GM18858 (cell line): ENCODE results near the gene ENOSF1.

Experiments used
- ATAC-seq: cut with Tn5 transposase; IDR thresholded peaks from one replicate; pipeline ENCODE4 v1.9.1; 2021; ENCODE audit not compliant: unreplicated experiment

ENOSF1 gene

DNA sequence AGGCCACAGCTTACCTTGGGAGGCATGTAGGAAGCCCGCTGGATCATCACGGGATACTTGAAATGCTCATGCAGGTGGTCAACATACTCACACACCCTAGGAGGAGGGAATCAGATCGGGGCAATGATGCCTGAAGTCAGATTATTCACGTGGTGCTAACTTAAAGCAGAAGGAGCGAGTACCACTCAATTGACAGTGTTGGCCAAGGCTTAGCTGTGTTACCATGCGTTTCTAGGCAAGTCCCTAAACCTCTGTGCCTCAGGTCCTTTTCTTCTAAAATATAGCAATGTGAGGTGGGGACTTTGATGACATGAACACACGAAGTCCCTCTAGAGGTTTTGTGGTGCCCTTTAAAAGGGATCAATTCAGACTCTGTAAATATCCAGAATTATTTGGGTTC is 37.1 kb downstream of the ENOSF1 start:
- ATAC-seq = no peak

DNA sequence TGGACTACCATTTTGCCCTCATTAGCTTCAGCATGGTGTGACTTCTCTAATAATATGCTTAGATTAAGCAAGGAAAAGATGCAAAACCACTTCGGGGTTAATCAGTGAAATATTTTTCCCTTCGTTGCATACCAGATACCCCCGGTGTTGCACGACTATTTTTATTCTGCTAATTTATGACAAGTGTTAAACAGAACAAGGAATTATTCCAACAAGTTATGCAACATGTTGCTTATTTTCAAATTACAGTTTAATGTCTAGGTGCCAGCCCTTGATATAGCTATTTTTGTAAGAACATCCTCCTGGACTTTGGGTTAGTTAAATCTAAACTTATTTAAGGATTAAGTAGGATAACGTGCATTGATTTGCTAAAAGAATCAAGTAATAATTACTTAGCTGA is 38.7 kb downstream of the ENOSF1 start:
- ATAC-seq = no peak

DNA sequence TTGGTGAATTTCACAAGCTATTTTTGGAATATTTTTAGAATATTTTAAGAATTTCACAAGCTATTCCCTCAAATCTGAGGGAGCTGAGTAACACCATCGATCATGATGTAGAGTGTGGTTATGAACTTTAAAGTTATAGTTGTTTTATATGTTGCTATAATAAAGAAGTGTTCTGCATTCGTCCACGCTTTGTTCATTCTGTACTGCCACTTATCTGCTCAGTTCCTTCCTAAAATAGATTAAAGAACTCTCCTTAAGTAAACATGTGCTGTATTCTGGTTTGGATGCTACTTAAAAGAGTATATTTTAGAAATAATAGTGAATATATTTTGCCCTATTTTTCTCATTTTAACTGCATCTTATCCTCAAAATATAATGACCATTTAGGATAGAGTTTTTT is 39.1 kb downstream of the ENOSF1 start:
- no peak for ATAC-seq

DNA sequence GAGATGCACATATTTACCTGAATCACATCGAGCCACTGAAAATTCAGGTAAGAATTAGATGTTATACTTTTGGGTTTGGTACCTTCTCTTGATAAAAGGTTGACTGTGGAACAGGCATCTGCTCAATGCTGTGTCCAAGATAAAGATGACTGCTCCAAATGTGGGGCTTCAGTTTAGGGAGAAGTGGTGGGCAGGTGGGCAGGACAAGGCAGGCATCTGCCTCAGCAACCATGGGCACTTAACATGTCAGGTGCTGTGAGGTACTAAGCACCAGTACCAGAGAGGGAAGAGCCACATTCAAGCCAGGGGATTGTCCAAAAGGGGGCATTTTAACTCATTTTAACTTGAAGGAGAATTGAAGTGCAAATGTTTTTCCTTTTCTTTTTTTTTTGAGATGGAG is 41.0 kb downstream of the ENOSF1 start:
- ATAC-seq = no peak

DNA sequence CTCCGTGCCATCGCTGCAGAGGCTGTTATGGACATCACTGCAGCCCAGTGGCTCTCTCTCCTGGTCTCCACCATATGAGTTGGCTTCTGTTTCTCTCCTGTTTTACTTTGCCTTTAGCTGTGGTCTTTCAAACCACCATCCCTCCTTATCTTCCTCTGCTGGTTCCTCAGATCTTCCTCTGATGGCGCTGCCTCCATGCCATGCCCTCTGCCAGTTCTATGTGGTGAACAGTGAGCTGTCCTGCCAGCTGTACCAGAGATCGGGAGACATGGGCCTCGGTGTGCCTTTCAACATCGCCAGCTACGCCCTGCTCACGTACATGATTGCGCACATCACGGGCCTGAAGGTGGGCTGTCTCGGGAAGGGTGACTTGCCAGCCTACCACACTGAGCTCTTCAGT is 41.9 kb downstream of the ENOSF1 start:
- no peak for ATAC-seq

DNA sequence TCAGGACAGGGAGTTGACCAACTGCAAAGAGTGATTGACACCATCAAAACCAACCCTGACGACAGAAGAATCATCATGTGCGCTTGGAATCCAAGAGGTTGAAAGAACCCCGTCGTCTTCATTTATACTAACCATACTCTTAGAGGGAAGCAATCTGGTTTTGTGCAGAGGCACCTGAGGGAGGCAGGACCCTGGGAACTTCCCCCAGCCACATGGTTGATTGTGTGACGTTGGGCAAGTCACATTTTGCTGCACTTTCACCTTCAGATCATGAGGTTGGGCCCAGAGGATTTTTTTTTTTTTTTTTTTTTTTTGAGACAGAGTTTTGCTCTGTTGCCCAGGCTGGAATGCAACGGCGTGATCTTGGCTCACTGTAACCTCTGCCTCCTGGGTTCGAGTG is 43.4 kb downstream of the ENOSF1 start:
- no peak for ATAC-seq

DNA sequence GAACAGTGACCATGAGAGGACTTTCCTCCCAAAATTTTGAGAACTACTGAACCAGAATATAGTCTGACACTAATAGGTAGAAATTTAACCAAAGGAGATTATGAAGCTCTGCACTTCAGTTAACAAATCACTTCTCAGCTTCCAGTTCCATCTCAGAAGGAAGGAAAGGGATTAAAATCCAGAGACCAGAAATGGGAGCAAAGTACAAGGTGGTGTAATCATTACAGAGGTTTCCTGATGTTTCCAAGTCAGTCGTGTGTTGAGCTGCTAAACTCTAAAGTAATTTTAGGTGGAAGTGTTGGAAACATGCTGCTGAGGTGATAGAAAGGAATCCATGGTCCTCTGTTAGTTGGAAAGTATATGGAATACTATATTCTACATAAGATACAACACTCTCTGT is 44.2 kb downstream of the ENOSF1 start:
- no peak for ATAC-seq

DNA sequence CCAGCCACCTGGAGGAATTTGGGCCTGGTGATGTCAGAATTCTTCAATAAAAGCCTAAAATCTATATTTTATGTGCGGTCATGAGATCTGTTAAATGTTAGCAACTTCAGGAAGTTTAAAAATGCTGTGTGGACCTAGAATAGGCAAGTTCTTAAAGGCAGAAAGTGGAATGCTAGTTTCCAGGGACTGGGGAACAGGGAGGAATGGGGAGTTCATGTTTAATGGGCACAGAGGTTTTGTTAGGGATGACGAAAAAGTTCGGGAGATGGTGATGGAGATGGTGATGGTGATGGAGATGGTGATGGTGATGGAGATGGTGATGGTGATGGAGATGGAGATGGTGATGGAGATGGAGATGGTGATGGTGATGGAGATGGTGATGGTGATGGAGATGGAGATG is 45.8 kb downstream of the ENOSF1 start:
- no peak for ATAC-seq

DNA sequence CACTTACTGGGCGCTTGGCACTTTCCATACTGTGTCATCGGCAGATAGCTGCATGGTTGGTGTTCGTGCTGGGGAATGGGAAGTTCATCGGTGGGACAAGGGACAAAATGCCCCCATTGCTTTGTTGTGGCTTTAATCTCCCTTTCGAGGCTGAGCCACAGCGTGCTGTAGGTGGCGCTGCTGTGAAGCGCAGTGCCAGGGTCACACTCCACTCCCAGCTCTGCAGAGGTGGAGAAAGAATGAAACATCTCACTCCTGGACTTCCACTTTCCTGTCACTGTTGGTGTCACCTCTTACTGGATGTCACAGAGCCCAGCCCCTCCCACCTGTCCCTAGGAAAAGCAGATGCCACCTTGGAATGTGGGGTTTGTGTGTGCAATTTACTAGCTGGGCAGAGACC is 46.3 kb downstream of the ENOSF1 start:
- ATAC-seq = no peak

DNA sequence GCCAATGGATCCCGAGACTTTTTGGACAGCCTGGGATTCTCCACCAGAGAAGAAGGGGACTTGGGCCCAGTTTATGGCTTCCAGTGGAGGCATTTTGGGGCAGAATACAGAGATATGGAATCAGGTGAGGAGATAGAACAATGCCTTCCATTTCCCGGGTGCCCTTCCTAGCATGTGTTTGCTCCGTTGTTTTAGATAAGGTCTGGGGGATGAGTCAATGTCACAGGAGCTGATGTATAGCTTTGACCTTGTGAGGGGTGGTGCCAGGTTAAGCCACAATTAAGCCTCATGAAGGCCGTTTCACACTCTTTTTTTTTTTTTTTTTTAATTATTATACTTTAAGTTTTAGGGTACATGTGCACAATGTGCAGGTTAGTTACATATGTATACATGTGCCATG is 50.2 kb downstream of the ENOSF1 start:
- ATAC-seq = no peak

DNA sequence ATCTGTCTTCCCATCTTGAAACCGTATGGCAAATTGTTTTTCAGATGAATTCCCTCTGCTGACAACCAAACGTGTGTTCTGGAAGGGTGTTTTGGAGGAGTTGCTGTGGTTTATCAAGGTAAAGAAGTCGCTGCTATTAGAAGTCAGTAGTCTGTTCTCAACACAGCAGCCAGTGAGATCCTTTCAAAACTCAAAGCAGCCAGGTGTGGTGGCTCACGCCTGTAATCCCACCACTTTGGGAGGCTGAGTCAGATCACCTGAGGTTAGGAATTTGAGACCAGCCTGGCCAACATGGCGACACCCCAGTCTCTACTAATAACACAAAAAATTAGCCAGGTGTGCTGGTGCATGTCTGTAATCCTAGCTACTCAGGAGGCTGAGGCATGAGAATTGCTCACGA is 52.8 kb downstream of the ENOSF1 start:
- ATAC-seq = no peak

DNA sequence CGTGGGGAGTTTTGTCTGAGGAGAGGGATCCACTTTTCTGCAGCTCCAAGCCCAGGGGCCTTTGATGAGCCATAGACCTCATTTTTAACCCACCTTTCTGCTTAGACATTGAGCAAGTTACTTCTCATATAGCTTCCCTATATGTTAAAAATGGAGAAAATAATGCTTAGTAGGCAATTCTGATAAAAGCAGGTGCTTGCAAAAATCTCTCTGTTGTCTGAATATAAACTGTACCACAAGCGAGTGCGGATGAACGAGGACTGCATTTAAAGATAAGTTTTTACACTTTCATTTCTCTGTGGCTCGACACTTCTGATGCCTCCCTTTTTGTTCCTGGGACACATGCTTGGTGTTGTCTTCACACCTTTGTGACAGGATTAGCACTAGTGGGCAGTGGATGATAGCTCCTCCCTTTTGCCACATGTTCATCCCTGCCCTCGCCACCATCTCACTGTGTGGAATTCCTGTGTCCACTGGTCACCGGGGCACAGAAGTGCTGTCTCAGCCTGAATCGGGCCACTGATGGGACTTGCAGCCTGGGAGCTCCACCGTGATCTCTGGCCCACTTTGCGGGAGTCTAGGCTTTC is 53.4 kb downstream of the ENOSF1 start:
- no peak for ATAC-seq

DNA sequence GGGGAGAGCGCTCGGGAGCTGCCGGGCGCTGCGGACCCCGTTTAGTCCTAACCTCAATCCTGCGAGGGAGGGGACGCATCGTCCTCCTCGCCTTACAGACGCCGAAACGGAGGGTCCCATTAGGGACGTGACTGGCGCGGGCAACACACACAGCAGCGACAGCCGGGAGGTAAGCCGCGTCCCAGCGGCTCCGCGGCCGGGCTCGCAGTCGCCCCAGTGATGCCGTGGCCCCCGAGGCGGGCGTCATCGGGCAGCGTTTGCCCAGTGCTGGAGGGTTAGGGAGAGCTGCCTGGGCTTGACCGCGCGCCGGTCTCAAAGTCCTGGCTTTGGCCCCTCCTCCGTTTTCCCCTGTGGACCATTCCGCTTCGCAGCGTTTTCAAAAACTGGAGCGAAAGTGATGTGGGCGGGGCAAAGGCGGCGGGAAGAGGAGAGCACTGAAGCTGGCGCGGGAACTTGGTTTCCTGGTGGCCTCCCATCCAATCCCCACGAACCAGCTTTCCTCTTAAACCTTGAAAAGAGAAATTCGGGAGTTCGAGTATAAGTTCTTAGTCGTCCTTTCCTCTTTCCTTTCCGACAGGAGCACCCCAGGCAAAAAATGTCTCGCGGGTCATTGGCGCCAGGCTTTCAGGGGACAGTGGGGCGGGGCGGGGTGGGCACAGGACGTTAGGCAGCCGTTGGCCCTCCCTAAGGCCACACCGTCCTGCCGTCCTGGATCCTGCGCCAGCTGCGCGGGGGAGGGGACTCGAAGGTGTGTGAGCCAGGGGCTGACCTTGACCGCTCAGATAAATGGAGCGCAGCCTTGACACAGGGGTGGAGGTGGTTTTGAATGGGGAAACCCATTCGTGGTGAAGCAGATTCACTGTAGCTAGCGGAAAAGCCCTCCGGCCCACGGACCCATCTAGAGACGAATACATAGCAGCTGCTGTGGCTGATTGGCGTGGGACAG is 54.2 kb downstream of the ENOSF1 start:
- peak; percentile 53 for ATAC-seq

DNA sequence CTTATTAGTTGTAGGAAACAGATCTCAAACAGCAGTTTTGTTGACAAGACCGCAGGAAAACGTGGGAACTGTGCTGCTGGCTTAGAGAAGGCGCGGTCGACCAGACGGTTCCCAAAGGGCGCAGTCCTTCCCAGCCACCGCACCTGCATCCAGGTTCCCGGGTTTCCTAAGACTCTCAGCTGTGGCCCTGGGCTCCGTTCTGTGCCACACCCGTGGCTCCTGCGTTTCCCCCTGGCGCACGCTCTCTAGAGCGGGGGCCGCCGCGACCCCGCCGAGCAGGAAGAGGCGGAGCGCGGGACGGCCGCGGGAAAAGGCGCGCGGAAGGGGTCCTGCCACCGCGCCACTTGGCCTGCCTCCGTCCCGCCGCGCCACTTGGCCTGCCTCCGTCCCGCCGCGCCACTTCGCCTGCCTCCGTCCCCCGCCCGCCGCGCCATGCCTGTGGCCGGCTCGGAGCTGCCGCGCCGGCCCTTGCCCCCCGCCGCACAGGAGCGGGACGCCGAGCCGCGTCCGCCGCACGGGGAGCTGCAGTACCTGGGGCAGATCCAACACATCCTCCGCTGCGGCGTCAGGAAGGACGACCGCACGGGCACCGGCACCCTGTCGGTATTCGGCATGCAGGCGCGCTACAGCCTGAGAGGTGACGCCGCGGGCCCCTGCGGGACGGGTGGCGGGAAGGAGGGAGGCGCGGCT is 55.0 kb downstream of the ENOSF1 start, which contains the start of gene TYMS:
Gene TYMS, plus strand, starts transcription at position 343 of the 690 bp plus-strand sequence. Its CDS starts 90 bp downstream, at position 433.
- peak; percentile 32 for ATAC-seq

DNA sequence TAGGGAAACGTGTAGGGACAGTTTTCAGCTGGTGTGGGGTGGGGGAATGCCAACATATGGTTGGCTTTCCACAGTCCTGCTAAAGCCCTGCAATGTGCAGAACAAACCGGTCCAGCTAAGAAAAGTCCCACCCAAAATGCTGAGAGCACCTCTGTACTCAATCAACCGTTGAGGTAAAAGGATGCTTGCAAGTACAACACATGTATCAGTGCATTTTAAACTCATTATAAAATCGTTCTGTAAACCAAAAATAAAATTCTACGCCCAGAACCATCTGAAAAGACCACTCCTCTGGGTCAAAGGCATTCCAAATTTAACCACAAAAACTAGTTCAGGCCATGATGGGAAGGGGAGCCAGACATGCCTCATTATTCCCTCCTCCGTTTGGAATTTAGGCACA is 57.0 kb downstream of the ENOSF1 start:
- ATAC-seq = no peak

DNA sequence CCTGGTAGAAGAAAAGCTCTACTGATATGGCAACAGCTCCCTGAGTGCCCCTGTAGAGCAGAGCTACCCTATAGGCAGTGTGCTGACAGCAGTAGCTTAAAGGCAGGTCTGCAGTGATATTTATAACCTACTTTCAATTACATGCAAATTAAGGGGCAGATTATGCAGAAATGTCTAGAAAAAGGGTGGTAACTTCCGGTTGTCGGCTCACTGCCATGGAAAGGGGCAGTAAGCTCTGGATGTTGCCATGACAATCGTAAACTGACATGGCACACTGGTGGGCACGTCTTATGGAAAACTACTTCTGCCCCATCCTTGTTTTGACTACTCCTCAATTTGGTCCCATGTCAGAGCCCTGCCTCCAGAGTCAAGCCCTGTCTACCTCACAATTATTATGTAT is 57.8 kb downstream of the ENOSF1 start:
- no peak for ATAC-seq

DNA sequence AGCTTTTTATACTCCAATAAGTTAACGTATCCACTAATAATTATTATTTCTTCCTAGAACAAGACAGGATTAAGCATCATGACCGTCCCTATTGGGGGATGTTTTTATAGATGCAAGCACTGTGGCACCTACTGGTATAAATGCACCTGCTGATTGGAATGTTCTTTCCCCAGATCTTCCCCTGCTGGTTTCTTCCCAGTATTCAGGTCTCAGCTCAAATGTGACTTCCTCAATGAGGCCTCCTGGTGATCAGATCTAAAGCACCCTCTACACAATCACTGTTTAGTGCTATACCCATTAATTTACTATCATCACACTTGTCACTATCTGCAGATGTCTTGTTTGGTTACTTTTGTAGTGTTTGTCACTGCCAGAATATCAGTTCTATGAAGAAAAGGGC is 58.9 kb downstream of the ENOSF1 start:
- no peak for ATAC-seq

DNA sequence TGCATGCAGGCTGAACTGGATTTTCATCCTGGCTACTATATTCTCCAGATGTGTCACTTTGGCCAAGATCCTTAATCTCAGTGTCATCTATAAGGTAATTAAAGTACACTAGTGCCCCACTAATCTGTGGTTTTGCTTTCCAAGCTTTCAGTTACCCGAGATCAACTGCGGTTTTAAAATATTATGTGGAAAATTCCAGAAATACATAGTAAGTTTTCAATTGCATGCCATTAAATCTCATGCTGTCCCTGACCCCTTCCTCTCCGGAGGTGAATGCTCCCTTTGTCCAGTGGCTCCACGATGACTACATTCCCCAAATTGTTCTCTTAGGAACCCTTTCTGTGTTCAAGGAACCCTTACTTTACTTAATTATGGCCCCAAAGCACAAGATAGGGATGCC is 60.3 kb downstream of the ENOSF1 start:
- no peak for ATAC-seq

DNA sequence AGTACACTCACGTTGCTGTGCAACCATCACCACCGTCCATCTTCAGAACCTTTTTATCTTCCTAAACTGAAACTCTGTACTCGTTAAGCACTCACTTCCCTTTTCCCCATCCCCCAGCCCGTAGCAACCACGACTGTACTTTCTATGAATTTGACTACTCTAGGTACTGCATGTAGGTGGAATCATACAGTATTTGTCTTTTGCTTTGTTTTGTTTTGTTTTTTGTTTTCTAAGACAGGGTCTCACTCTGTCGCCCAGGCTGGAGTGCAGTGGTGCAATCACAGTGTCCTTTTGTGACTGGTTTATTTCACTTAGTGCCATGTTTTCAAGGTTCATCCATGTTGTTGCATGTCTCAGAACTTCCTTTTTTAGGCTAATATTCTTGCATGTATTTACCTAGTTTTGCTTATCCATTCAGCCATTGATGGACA is 62.0 kb downstream of the ENOSF1 start:
- peak; percentile 95 for ATAC-seq

DNA sequence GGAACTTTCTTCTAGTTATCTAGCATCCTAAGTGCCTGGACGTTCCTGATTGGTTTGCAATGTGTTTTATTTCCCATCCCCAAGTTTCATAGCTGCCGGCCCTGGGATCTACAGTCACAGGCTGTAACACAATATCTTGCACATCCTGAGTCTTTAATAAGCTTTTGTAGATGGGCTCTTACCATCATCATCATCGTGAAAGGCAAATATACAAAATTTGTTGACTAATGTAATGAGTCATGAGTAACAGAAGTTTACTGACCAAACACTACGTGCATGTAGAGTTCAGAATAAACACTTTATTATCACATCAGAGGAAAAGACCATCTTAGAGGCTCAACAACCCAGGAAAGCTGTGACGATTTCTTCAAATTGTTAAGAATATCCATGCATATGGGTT is 63.1 kb downstream of the ENOSF1 start:
- no peak for ATAC-seq

DNA sequence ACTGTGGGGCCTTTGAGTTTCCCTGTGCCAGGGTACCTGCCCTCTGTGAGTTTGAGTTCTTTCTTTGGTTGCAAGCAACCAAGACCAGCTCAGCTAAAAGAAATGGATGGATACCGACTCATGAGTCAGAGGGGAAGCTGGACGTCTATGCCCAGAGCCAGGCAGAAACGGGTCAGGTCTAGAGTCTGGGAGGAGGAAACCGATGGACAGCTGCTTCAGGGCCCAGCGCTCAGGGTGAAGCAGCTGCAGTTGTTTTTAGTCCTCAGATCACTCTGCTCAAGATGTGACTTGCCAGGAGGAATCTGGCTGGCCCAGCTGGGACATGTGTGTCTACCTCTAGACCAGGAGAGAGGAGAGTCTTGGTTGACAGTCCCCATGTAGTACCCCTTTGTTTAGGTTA is 65.1 kb downstream of the ENOSF1 start:
- no peak for ATAC-seq
